Brain microvascular endothelial cell (primary cell): ENCODE measurements around the gene RASL11B.

Experiments
- DNase-seq: peaks from one replicate; pipeline ENCODE4 v3.0.0-alpha.2; 2020
- H3K27ac ChIP-seq: fragments of 250-450 bp; sonication (Bioruptor Pico); 2 replicates; pipeline ENCODE4 v1.5.1; 2020; ENCODE audit warnings: mild to moderate bottlenecking, moderate library complexity
- H3K27me3 ChIP-seq: fragments of 250-450 bp; sonication (Bioruptor Pico); replicated peaks from 2 replicates; pipeline ENCODE4 v1.5.1; 2020; ENCODE audit warnings: mild to moderate bottlenecking
- H3K36me3 ChIP-seq: fragments of 250-450 bp; sonication (Bioruptor Pico); replicated peaks from 2 replicates; pipeline ENCODE4 v1.5.1; 2020; ENCODE audit warnings: mild to moderate bottlenecking
- H3K4me3 ChIP-seq: 2 replicates; pipeline ENCODE4 v1.5.1; 2011; ENCODE audit warnings: low read depth, mild to moderate bottlenecking, control low read depth, low read length, moderate library complexity
- CTCF ChIP-seq: IDR thresholded peaks from 2 replicates; pipeline ENCODE4 v1.5.1; 2011; ENCODE audit warnings: low read depth, mild to moderate bottlenecking, moderate library complexity, low read length, control low read depth, inconsistent platforms; ENCODE audit errors: missing control alignments
- in situ Hi-C: cut with HindIII; loops from 2 replicates; pipeline ENCODE4 v1.10.0; 2017; ENCODE audit warnings: low sequenced_read_pairs, low pct_ligation_motif_present

Gene RASL11B

GRCh38 chr4:52861879-52862616 lies at the start of gene RASL11B:
Gene RASL11B, plus strand, starts transcription at chr4:52862317. Its CDS starts 191 bp downstream, at chr4:52862508.
- no peak for TF ChIP-seq CTCF

GRCh38 chr4:52813546-52813945 lies 48.6 kb upstream of the RASL11B start:
- H3K4me3 ChIP-seq: no peak overlapping the region
- TF ChIP-seq CTCF: no peak
- DNase-seq: no peak
- no peaks in the 10 kb centered on the region for H3K27me3 ChIP-seq
- H3K27ac ChIP-seq: no peak overlapping the region
- in situ Hi-C loops: no loop called here
- no peaks in the 10 kb centered on the region for H3K36me3 ChIP-seq

More at GRCh38 chr4:52861879-52862616, at the start of gene RASL11B:
- in situ Hi-C loops: no loop called here
- H3K36me3 ChIP-seq: no peaks in the 10 kb centered on the region
- peaks cover 8% of the 10 kb centered on the region for H3K27me3 ChIP-seq
- peak; percentile 48 for DNase-seq
- no peak within 1 kb of the TSS for H3K27ac ChIP-seq
- H3K4me3 ChIP-seq: peak within 1 kb of the TSS; percentile 67

GRCh38 chr4:52822583-52822971 lies 39.5 kb upstream of the RASL11B start:
- H3K27me3 ChIP-seq: no peaks in the 10 kb centered on the region
- no peak for DNase-seq
- TF ChIP-seq CTCF: no peak
- no peaks in the 10 kb centered on the region for H3K36me3 ChIP-seq
- in situ Hi-C loops: no loop called here
- H3K4me3 ChIP-seq: no peak overlapping the region
- H3K27ac ChIP-seq: no peak overlapping the region

- no peak overlapping the region for H3K4me3 ChIP-seq
- no peak for DNase-seq
- no peak for TF ChIP-seq CTCF
- H3K36me3 ChIP-seq: no peaks in the 10 kb centered on the region
- no peak overlapping the region for H3K27ac ChIP-seq
- in situ Hi-C loops: no loop called here
- H3K27me3 ChIP-seq: no peaks in the 10 kb centered on the region
These were observed 39.0 kb upstream of the RASL11B start for GRCh38 chr4:52822972-52823701.

GRCh38 chr4:52823702-52824092 lies 38.4 kb upstream of the RASL11B start:
- H3K27me3 ChIP-seq: no peaks in the 10 kb centered on the region
- no peak overlapping the region for H3K27ac ChIP-seq
- H3K36me3 ChIP-seq: no peaks in the 10 kb centered on the region
- in situ Hi-C loops: no loop called here
- DNase-seq: no peak
- H3K4me3 ChIP-seq: no peak overlapping the region
- no peak for TF ChIP-seq CTCF
